HepG2 (cell line): ENCODE measurements around the gene CCDC57. TPM values are rescaled to one million over a fixed set of nuclear protein-coding genes. Genes with fewer than 3 reads are reported as not detected.

Experiments
- ATF5 ChIP-seq: sonication (generic); formaldehyde crosslinking; IDR thresholded peaks from 2 replicates; pipeline ENCODE4 v1.4.0; 2020; ENCODE audit warnings: mild to moderate bottlenecking, low read depth, missing genetic modification reagents
- DZIP1 ChIP-seq: sonication (generic); formaldehyde crosslinking; IDR thresholded peaks from 2 replicates; pipeline ENCODE4 v1.5.0; 2020; ENCODE audit warnings: mild to moderate bottlenecking, missing genetic modification reagents
- HIVEP1 ChIP-seq: sonication (generic); formaldehyde crosslinking; IDR thresholded peaks from 2 replicates; pipeline ENCODE4 v1.4.0; 2020; ENCODE audit warnings: mild to moderate bottlenecking, missing genetic modification reagents
- IRF9 ChIP-seq: sonication (generic); formaldehyde crosslinking; IDR thresholded peaks from 2 replicates; pipeline ENCODE4 v1.8.0; 2022; ENCODE audit warnings: missing genetic modification reagents, mild to moderate bottlenecking, borderline replicate concordance
- TARDBP ChIP-seq: sonication (generic); formaldehyde crosslinking; IDR thresholded peaks from 2 replicates; pipeline ENCODE4 v1.8.0; 2022; ENCODE audit warnings: mild to moderate bottlenecking, missing genetic modification reagents
- USF2 ChIP-seq, 2 experiments: sonication (generic) in 1 of 2; formaldehyde crosslinking in 1 of 2; IDR thresholded peaks; 2 replicates each; pipeline versions ENCODE4 v1.5.1 to v1.6.1; 2011 to 2020; ENCODE audit warnings: borderline replicate concordance in 1 of 2, low read depth in 1 of 2, low read length in 1 of 2, mild to moderate bottlenecking in 1 of 2, missing genetic modification reagents in 1 of 2, moderate library complexity in 1 of 2
- ZKSCAN1 ChIP-seq: fragments of 150-350 bp; IDR thresholded peaks from 2 replicates; pipeline ENCODE4 v1.6.1; 2014; ENCODE audit warnings: low read length
- ZKSCAN8 ChIP-seq: IDR thresholded peaks from 2 replicates; pipeline ENCODE4 v1.6.1; 2016; ENCODE audit warnings: borderline replicate concordance, missing genetic modification reagents, missing compliant biosample characterization
- ZNF232 ChIP-seq: sonication (generic); formaldehyde crosslinking; IDR thresholded peaks from 2 replicates; pipeline ENCODE4 v1.4.0; 2020; ENCODE audit warnings: missing genetic modification reagents, borderline replicate concordance
- ZNF44 ChIP-seq: sonication (generic); formaldehyde crosslinking; IDR thresholded peaks from 2 replicates; pipeline ENCODE4 v1.5.1; 2020; ENCODE audit warnings: mild to moderate bottlenecking, missing genetic modification reagents
- ZNF75D ChIP-seq: sonication (generic); formaldehyde crosslinking; IDR thresholded peaks from 2 replicates; pipeline ENCODE4 v1.8.1; 2023; ENCODE audit warnings: missing genetic modification reagents, mild to moderate bottlenecking, borderline replicate concordance
- ZZZ3 ChIP-seq: sonication (generic); formaldehyde crosslinking; IDR thresholded peaks from 2 replicates; pipeline ENCODE4 v1.4.0; 2020; ENCODE audit warnings: missing genetic modification reagents, mild to moderate bottlenecking, borderline replicate concordance
- polyA plus RNA-seq, 8 experiments: library from polyadenylated mRNA; depleted of rRNA in 3 of 8; stranded (reverse) in 7 of 8; unstranded in 1 of 8; fragments of >200 nt; fragmentation: Illumina TruSeq in 4 of 8; extraction: Trizol in 4 of 8; gene quantifications; 2 replicates each; pipeline versions ENCODE4 v1.2.1 to v1.2.3, GENCODE V29; 2011 to 2016; ENCODE audit warnings: low read depth in 4 of 8, missing spikeins in 1 of 8, mixed read lengths in 1 of 8; ENCODE audit not compliant: insufficient read depth in 1 of 8
- total RNA-seq, 5 experiments: library from RNA; depleted of rRNA; stranded (reverse); fragments of >200 nt; fragmentation: Illumina TruSeq; extraction: Trizol; gene quantifications; 2 replicates each; pipeline ENCODE4 v1.2.3, GENCODE V29; 2016; ENCODE audit warnings: low read depth in 1 of 5
- TF ChIP-seq, protein P1 (sequence below): fragments of 450-650 bp; IDR thresholded peaks from 2 replicates; pipeline ENCODE4 v1.6.1; 2017; ENCODE audit warnings: mild to moderate bottlenecking
- TF ChIP-seq, protein P2 (sequence below): sonication (generic); formaldehyde crosslinking; IDR thresholded peaks from 2 replicates; pipeline ENCODE4 v1.4.0; 2020; ENCODE audit warnings: mild to moderate bottlenecking, missing genetic modification reagents

Gene CCDC57
- total and polyA plus RNA-seq, 2 of the 13 experiments (the other 11 are each of a cell fraction or from before 2014, with no cell fraction given): 59.3 to 59.9 TPM

DNA sequence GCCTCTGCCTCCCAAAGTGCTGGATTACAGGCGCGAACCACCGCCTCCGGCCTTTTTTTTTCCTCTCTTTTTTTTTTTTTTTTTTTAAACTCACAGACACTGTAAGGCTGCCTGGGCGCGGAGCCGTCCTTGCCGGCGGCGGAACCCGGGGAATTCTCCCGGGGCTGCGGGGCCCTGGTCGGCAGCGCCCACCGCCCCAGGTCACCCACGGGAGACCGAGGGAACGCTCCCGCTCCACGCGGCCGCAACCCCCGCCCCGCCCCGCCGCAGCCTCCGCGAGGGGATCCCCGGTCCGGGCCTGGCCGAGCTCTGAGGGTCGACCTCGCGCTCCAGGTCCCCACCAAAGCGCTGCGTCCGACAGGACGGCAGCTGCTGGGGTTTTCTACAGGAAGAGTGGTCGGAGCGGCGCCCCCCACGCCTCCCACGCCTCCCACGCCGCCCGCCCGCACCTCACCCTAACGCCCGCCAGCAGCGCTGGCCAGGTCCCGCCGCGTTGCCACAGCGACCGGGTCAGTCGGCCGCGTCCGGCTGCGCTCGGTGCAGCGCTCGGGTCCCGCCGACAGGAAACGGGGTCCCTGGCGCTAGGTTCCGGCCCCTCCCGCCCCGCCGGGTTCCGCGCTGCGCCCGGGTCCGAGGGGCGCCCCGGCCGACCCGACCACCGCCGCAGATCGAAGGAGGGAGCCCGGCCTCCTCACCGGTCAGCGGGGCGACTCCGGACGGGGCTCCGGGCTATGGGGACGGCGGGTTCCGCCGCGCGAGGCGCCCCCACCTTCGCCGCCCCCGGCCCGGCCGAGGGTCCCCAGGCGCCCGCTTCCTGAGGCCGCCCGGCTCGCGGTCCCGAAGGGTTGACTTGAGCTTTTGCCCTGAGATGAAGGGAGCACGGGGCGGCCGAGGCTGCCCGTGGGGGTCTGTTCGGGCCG lies at the start of gene CCDC57 (continued):
- TF ChIP-seq, protein P1, sequence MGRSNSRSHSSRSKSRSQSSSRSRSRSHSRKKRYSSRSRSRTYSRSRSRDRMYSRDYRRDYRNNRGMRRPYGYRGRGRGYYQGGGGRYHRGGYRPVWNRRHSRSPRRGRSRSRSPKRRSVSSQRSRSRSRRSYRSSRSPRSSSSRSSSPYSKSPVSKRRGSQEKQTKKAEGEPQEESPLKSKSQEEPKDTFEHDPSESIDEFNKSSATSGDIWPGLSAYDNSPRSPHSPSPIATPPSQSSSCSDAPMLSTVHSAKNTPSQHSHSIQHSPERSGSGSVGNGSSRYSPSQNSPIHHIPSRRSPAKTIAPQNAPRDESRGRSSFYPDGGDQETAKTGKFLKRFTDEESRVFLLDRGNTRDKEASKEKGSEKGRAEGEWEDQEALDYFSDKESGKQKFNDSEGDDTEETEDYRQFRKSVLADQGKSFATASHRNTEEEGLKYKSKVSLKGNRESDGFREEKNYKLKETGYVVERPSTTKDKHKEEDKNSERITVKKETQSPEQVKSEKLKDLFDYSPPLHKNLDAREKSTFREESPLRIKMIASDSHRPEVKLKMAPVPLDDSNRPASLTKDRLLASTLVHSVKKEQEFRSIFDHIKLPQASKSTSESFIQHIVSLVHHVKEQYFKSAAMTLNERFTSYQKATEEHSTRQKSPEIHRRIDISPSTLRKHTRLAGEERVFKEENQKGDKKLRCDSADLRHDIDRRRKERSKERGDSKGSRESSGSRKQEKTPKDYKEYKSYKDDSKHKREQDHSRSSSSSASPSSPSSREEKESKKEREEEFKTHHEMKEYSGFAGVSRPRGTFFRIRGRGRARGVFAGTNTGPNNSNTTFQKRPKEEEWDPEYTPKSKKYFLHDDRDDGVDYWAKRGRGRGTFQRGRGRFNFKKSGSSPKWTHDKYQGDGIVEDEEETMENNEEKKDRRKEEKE: no peak
- TF ChIP-seq USF2 (IDR thresholded peaks at IDR 0.05; ENCODE audit: low read depth, low read length) (no peak), USF2 (CRISPR knock-in tag; IDR thresholded peaks at IDR 0.05; ENCODE audit: borderline replicate concordance) (no peak), TARDBP (CRISPR knock-in tag) (peak; percentile 90), HIVEP1 (CRISPR knock-in tag) (no peak), ZNF75D (CRISPR knock-in tag) (no peak), ZKSCAN1 (0 out of 2 replicates have a peak, but pooled peaks have one; percentile 41), ZNF232 (peak; percentile 38; the same call in 1 of the 2 replicates), ZZZ3 (CRISPR knock-in tag) (0 out of 2 replicates have a peak, but pooled peaks have one; percentile 46), ZNF44 (CRISPR knock-in tag) (no peak), ZKSCAN8 (CRISPR knock-in tag) (no peak), DZIP1 (CRISPR knock-in tag) (0 out of 2 replicates have a peak, but pooled peaks have one; percentile 34), ATF5 (CRISPR knock-in tag) (no peak), IRF9 (CRISPR knock-in tag) (peak; percentile 96; the same call in 1 of the 2 replicates)
- TF ChIP-seq, protein P2, sequence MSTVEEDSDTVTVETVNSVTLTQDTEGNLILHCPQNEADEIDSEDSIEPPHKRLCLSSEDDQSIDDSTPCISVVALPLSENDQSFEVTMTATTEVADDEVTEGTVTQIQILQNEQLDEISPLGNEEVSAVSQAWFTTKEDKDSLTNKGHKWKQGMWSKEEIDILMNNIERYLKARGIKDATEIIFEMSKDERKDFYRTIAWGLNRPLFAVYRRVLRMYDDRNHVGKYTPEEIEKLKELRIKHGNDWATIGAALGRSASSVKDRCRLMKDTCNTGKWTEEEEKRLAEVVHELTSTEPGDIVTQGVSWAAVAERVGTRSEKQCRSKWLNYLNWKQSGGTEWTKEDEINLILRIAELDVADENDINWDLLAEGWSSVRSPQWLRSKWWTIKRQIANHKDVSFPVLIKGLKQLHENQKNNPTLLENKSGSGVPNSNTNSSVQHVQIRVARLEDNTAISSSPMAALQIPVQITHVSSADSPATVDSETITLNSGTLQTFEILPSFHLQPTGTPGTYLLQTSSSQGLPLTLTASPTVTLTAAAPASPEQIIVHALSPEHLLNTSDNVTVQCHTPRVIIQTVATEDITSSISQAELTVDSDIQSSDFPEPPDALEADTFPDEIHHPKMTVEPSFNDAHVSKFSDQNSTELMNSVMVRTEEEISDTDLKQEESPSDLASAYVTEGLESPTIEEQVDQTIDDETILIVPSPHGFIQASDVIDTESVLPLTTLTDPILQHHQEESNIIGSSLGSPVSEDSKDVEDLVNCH (CRISPR knock-in tag): 0 out of 2 replicates have a peak, but pooled peaks have one; percentile 42
